NCI-H524 (cell line): ENCODE results near the gene INO80C.

ENCODE experiments used
- DNase-seq, 2 experiments: peaks; one replicate each; lab custom pipeline; 2025; lab: John Stamatoyannopoulos, UW

Gene INO80C

DNA sequence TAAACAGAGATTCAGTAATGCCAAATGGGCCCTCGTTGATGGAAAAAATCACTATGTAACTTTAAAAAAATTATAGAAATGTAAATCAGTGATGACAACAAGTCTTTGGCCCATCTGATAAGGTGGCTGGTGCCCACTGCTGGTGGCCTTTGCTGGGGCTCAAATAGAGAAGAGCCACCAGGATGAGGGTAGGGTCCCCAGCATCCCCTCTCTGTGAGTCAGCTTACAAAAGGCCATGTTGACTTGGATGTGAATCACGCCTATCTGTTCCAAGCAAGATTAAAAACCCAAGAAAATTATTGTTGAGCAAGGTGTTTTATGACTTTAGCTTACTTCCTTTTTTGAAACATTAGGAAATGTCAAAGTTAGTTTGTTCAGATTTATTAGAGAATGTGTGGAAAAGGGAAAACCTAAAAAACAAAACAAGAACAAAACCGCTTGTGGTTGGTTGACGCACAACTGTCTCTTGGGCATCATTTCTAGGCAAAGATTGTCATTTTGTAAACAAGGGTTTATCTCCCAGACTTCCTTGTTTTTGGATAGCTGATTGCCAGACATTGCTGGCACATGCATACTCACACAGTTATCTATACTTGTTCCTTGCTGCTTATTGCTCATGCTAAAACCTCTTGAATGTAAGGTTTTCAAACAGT lies 66.9 kb downstream of the INO80C start:
- DNase-seq: no peak

DNA sequence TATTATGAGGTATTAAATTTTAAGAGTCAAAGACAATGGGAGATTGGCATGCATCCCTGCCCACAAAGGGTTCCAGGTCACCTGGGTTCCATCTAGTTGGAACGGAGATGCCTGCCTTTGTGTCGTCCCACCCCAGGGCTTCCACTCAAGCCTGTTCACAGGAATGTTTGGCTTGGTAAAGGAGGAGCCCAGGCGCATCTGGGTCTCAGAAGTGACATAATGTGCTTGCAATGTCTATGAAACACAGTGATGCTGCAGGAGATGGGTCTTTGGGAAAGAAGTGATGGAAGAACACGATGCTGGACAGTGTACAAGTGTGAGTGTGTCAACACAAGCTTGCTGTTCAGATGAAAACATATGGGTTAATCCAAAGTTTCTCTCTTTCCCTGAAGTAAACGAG lies 71.0 kb downstream of the INO80C start:
- DNase-seq: no peak

DNA sequence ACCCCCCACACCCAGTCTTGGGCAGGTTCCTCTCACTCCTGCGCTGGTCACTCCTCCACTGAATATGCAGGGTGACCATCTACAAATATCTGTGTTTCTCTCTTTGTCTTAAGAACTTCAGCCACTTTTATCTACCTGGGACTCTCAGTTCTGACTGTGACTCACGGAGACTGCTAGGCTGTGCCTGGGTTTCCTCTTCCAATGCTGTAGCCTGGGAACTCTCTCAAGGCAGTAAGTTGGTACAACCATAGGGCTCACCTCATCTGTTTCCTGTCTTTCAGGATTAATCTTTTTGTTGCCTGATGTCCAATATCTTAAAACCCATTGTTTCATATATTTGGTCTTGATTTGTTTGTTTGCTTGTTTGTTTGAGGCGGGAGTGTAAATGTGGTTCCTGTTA lies 73.4 kb downstream of the INO80C start:
- DNase-seq: no peak

DNA sequence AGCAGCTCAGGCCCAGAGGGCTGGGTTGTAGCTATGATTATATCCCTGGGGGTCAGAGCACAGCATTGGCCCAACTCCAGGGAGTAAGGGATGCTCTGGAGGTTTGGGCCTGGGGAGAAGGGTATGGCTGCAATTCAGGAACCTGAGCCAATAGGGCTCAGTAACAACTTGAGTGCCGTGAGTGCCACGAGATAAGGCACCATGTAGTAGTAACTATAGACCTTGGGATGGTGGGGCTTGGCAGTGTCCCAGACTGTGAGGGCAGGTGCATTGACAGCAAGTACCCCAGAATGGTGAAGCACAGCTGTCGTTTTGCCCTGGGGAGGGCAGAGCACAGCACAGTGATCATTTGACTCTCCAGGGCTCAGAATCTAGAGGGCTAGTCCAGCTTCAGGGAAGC lies 75.5 kb downstream of the INO80C start:
- DNase-seq: no peak

DNA sequence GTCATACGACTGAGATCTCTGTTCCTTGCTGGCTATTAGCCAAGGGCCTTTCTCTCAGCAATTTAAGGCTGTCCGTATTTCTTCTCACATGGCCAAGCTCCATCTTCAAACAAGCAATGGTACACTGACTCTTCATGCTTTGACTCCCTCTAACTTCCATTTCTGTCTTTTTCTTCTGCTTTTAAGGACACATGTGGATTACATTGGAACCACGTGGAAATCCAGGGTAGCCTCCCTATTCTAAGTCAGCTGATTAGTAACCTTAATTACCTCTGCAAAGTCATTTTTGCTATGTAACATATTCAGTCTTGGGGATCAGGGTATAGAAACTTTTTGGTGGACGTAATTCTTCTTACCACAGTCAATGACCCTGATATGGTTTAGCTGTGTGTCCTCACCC lies 79.2 kb downstream of the INO80C start:
- DNase-seq: no peak
